ENCODE measurements around the gene DMRT3. TPM values are rescaled to one million over a fixed set of nuclear protein-coding genes. Genes with fewer than 3 reads are reported as not detected.

The DMRT3 gene
- total RNA-seq, 4 donors from 2014 or later = 0.22 to 0.42 (median 0.35) TPM

GRCh38 chr9:935348-935965, 41.0 kb upstream of the DMRT3 start:
- Histone ChIP-seq H3K4me1 (peaks cover 0 to 6% (median 0%) of the 10 kb centered on the region in 4 donors), H3K36me3 (no peaks in the 10 kb centered on the region), H3K9me3 (peaks cover 0 to 20% (median 0%) of the 10 kb centered on the region in 4 donors), H3K27me3 (peaks cover 0 to 27% of the 10 kb centered on the region in 2 donors), H3K4me3 (no peak overlapping the region), H3K27ac (no peak overlapping the region)
- no peak for DNase-seq (ENCODE audit: low spot score in 2 of 2)
- 18 to 26% methylated on average over 10 of the region's 10 CpGs for WGBS, 2 donors
- TF ChIP-seq CTCF (IDR thresholded peaks at IDR 0.05) = no peak
- TF ChIP-seq EP300 (IDR thresholded peaks at IDR 0.05) = no peak
- TF ChIP-seq POLR2A (IDR thresholded peaks at IDR 0.05) = no peak

- 56 to 58% methylated on average over 6 of the region's 6 CpGs for WGBS, 2 donors
- no peaks in the 10 kb centered on the region for H3K36me3 ChIP-seq
- peaks cover 0 to 23% of the 10 kb centered on the region in 2 donors for H3K27me3 ChIP-seq
- H3K9me3 ChIP-seq = peaks cover 0 to 14% (median 0%) of the 10 kb centered on the region in 4 donors
- DNase-seq (ENCODE audit: low spot score in 2 of 2) = no peak
- no peak overlapping the region for H3K27ac ChIP-seq
- H3K4me3 ChIP-seq = no peak overlapping the region
- no peaks in the 10 kb centered on the region for H3K4me1 ChIP-seq
- TF ChIP-seq POLR2A (IDR thresholded peaks at IDR 0.05) = no peak
These were observed 33.5 kb upstream of the DMRT3 start for GRCh38 chr9:942805-943580.

- H3K36me3 ChIP-seq = no peaks in the 10 kb centered on the region
- WGBS, 2 donors = 79 to 84% methylated on average over 3 of the region's 3 CpGs
- no peak overlapping the region for H3K27ac ChIP-seq
- peaks cover 0 to 37% of the 10 kb centered on the region in 2 donors for H3K27me3 ChIP-seq
- no peaks in the 10 kb centered on the region for H3K9me3 ChIP-seq
- H3K4me1 ChIP-seq = no peaks in the 10 kb centered on the region
- H3K4me3 ChIP-seq = no peak overlapping the region
- TF ChIP-seq CTCF (IDR thresholded peaks at IDR 0.05) (no peak), EP300 (IDR thresholded peaks at IDR 0.05) (no peak), POLR2A (IDR thresholded peaks at IDR 0.05) (no peak)
- no peak for DNase-seq (ENCODE audit: low spot score in 2 of 2)
These were observed 28.5 kb upstream of the DMRT3 start for GRCh38 chr9:947985-948384.

- Histone ChIP-seq H3K36me3 (no peaks in the 10 kb centered on the region), H3K4me3 (no peak overlapping the region), H3K4me1 (no peaks in the 10 kb centered on the region), H3K27ac (no peak overlapping the region), H3K27me3 (peaks cover 0 to 37% of the 10 kb centered on the region in 2 donors), H3K9me3 (no peaks in the 10 kb centered on the region)
- TF ChIP-seq EP300 (IDR thresholded peaks at IDR 0.05) (no peak), CTCF (IDR thresholded peaks at IDR 0.05) (no peak), POLR2A (IDR thresholded peaks at IDR 0.05) (no peak)
- 89 to 93% methylated on average over 7 of the region's 7 CpGs for whole genome bisulfite sequencing, 2 donors
- no peak for DNase-seq (ENCODE audit: low spot score in 2 of 2)
These were observed 28.0 kb upstream of the DMRT3 start for GRCh38 chr9:948497-948896.

- H3K36me3 ChIP-seq = no peaks in the 10 kb centered on the region
- no peak overlapping the region for H3K4me3 ChIP-seq
- peaks cover 0 to 38% of the 10 kb centered on the region in 2 donors for H3K27me3 ChIP-seq
- H3K4me1 ChIP-seq = no peaks in the 10 kb centered on the region
- 54% methylated on average over 1 of the region's 1 CpG for WGBS, 2 donors
- no peak for TF ChIP-seq POLR2A (IDR thresholded peaks at IDR 0.05)
- no peak for TF ChIP-seq EP300 (IDR thresholded peaks at IDR 0.05)
- H3K27ac ChIP-seq = no peak overlapping the region
- no peak for DNase-seq (ENCODE audit: low spot score in 2 of 2)
- H3K9me3 ChIP-seq = no peaks in the 10 kb centered on the region
These were observed 26.3 kb upstream of the DMRT3 start for GRCh38 chr9:950139-950538.

- H3K4me1 ChIP-seq = no peaks in the 10 kb centered on the region
- TF ChIP-seq CTCF (IDR thresholded peaks at IDR 0.05) (no peak), EP300 (IDR thresholded peaks at IDR 0.05) (no peak), POLR2A (IDR thresholded peaks at IDR 0.05) (no peak)
- H3K27ac ChIP-seq = no peak overlapping the region
- H3K4me3 ChIP-seq = no peak overlapping the region
- H3K27me3 ChIP-seq = peaks cover 0 to 45% of the 10 kb centered on the region in 2 donors
- 80 to 83% methylated on average over 4 of the region's 4 CpGs for WGBS, 2 donors
- no peaks in the 10 kb centered on the region for H3K36me3 ChIP-seq
- no peaks in the 10 kb centered on the region for H3K9me3 ChIP-seq
- DNase-seq (ENCODE audit: low spot score in 2 of 2) = no peak
These were observed 23.9 kb upstream of the DMRT3 start for GRCh38 chr9:952546-952945.
